Stimulated activated CD8-positive, alpha-beta memory T cell treated with anti-CD3 and anti-CD28 coated beads, Interleukin-15, amount 100 ng/mL, for 1 hour (primary cell): ENCODE measurements around the gene CDH15.

Experiments
- DNase-seq: peaks from one replicate; pipeline ENCODE4 v3.0.0-alpha.2; 2020; ENCODE audit warnings: low read depth

The CDH15 gene

GRCh38 chr16:89200124-89200849 is 28.7 kb downstream of the CDH15 start, which contains the start of gene SLC22A31:
SLC22A31 (minus strand) TSS chr16:89200537; CDS start chr16:89200501, 36 bp downstream.
- DNase-seq, result no peak

- no peak for DNase-seq
These were observed 29.4 kb downstream of the CDH15 start for GRCh38 chr16:89200850-89201411.

DNA sequence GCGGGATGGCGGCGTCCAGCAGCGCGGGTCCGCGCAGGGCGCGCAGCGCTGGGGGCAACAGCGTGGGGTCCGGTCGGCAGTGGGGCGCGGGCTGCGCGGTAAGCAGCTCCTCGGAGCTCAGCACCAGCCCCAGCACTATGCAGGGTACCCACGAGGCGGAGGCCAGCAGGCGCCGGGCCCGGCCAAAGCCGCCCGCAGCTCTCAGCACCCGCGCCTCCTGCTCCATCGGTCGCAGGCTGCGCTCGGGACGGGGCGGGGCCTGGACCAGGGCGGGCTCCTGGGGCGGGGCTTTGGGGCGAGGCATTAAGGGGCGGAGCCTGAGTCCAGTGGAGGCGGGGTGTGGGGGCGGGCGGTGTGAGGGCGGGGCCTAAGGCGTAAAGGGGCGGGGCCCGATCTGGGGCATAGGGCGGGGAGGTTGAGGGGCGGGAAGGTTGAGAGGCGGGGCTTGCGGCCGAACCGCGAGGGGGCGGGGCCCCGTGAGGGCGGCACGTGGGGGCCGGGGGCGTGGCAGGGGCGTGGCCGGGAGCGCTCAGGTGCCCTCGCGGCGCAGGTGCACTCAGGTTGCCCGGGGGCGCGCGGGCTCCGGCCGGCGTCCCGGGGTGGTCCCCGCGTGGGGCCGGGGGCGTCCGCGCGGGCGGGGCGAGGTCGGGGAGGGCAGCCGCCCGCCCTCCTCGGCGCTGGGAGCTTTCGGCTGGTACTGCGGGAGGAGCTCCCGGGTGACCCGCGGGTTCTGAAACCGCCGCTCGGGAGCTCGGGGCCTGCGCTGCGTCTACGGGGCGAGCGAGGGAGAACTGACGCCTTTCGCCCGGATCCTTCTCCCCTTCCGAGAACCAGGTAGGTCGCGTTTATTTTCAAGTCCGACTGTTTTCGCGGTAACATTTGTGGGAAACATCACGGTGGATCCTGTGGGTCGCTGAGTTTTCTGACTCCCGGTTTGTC is 30.2 kb downstream of the CDH15 start:
- peak; percentile 49 for DNase-seq

- no peak for DNase-seq
These were observed 31.1 kb downstream of the CDH15 start for GRCh38 chr16:89202422-89203215.

DNA sequence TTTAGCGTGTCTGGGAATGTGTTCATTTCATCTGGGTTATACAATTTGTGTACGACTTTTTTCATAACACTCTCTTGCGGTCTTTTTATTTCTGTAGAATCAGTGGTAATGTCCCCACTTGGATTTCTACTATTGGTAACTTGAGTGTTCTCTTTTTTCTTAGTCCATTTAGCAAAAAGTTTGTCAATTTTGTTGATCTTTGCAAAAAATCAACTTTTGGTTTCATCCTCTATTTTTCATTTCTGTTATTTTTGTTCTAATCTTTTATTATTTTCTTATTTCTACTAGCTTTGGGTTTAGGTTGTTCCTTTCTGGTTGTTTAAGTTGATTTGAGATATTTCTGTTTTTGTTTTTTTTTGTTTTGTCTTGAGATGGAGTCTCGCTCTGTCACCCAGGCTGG is 36.4 kb downstream of the CDH15 start:
- no peak for DNase-seq

GRCh38 chr16:89209522-89210044 is 38.0 kb downstream of the CDH15 start:
- no peak for DNase-seq

DNA sequence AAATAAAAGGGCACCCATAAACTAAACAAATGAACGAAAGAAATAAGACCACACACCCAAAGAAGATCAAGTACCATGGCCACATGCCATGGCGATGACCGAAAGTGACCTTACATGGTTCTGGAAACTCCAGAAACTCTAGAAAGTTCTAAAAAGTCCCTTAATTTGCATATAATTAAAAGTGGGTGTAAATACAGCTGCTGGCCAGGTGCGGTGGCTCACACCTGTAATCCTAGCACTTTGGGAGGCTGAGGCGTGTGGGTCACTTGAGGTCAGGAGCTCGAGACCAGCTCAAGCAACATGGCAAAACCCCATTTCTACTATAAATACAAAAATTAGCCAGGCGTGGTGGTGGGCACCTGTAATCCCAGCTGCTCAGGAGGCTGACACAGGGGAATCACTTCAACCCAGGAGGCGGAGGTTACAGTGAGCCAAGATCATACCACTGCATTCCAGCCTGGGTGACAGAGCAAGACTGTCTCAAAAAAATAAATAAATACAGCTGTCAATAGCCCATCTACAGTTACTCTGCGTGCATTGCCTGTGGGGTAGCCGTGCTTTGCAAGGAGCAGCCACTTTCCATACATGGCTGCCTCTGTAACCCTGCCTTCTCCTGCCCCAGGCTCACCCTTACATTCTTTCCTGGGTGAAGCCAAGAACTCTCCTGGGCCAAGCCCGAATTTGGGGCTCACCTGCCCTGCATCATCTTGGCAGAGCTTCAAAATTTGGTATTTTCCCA is 38.8 kb downstream of the CDH15 start:
- DNase-seq, result no peak

- no peak for DNase-seq
These were observed 39.5 kb downstream of the CDH15 start for GRCh38 chr16:89210904-89211515.

DNA sequence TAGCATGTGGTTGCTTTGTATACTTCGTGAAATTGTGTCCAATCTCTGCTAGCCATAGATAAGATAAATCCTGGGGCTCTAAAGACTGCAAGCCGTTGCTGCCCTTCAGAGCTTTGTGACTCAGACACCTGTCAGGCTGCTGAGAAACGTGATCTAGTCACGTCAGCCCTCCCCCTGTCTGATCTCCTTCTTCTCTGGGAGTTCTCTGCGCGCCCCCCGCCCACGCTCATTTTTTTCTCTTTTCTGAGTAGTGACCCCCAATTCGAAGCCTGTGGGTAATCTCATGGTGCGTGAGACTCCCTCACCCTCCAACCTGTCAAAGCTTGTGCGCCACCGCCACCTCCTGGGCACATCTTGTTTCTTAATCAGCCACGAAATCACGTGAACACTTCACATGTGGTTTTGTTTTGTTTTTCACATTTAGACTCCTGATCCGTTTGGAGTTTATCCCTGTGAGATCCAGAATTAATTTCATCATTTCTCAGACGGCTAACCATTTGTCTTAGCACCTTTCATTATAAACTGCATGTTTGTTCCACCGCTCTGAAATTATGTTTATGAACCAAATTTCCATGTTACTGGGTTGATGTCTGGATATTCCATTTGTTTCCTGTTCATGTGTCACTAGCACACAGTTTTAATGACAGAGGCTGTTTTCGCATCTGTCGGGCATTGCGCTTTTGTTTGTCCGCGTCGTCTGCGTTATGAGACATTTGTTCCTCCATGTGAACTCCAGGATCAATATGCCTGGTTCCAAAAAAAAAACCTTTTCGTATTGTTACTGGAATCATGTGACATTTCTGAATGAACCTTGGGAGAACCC is 45.0 kb downstream of the CDH15 start:
- peak; percentile 72 for DNase-seq

- no peak for DNase-seq
These were observed 45.5 kb downstream of the CDH15 start for GRCh38 chr16:89217138-89217387.

- peak; percentile 55 for DNase-seq
These were observed 46.0 kb downstream of the CDH15 start, which contains the start of gene ZNF778 for GRCh38 chr16:89217388-89218191. ZNF778 (plus strand) TSS chr16:89217703; CDS start chr16:89221128, 3,425 bp downstream.

DNA sequence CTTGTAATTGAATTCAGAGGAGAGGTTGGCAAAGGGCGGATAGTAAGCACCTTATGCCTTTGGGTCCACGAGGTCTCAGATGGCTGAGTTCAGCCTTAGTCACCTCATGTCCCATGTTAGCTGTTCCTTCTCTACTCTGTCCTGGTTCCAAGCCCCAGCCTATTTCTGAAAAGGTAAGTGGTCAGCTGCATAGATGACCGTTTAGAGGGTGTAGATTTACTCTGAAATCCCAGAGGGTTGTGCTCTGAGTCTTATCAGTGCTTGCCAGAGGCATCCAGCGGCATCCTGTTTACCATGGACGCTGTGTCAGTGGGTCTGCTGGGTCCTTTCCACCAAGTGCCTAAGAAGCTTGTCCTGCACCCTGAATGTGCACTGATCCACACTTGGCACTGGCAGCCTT is 47.8 kb downstream of the CDH15 start:
- no peak for DNase-seq

DNA sequence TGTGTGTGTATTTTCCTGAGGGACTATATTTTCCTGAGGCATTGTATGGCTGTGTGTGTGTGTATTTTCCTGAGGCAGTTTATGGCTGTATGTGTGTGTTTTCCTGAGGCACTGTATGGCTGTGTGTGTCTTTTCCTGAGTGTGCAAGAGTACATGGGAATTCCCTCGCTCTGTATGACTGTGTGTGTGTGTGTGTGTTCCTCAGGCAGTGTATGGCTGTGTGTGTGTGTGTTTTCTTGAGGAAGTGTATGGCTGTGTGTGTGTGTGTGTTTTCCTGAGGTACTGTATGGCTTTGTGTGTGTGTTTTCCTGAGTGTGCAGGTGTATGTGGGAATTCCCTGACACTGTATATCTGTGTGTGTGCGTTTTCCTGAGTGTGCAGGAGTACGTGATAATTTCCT is 50.1 kb downstream of the CDH15 start:
- DNase-seq, result no peak

DNA sequence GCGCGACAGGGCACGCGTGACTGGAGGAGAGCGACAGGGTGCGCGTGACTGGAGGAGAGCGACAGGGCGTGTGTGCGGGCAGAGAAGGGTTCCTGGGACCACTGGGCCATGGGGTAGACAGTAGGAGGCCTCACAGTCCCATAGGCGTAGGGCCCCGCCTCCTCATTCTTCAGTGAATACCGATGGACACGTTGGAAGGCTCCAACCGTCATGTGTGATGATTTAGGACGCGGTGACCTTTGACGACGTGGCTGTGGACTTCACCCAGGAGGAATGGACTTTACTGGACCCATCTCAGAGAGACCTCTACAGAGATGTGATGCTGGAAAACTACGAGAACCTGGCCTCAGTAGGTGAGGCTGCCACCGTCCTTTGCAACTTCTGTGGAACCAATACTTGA is 51.4 kb downstream of the CDH15 start:
- DNase-seq, result no peak

DNA sequence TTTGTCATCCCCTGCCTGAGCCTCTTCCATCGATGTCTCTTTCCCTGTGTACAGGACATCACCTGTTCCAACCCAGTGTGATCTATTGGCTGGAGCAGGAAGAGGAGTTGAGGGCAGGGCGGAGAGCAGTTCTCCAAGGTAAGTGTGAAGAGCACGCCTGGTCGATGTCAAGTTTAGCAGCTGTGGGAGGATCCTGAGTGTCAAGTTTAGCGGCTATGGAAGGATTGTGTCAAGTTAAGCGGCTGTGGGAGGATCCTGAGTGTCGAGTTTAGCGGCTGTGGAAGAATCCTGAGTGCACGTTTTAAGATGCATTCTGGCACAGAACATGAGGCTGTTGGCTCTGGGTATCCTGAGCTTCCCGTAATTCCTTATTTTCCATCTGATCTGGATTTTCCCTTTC is 53.1 kb downstream of the CDH15 start:
- no peak for DNase-seq

DNA sequence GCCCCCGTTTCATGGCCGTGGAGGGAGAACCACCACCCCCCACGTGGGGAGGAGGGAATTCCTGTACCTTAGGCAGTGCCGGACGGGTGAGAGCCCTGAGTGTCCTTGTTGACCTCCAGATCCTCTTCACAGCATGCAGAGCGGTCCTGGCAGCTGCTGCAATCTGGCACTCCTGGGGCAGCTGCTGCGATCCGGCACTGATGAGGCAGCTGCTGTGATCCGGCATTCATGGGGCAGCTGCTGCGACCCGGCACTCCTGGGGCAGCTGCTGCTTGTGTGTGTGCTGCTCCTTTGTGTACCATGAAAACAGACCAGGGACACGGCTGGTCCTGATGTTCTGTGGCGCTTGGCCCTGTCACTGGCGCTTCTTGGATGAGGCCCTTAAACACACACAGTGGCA is 58.7 kb downstream of the CDH15 start:
- DNase-seq, result no peak

GRCh38 chr16:89232107-89232506 is 60.6 kb downstream of the CDH15 start:
- no peak for DNase-seq

- no peak for DNase-seq
These were observed 62.3 kb downstream of the CDH15 start for GRCh38 chr16:89233678-89234490.
